ENCODE data around the gene CDKAL1.
A peak's percentile ranks its signal among the peaks of the same experiment; 100 is the strongest.
"Not testable (repeated sequence)": the region's sequence is repeated elsewhere in the genome, so short reads cannot be mapped to it uniquely, and the experiment has no call there.

CDKAL1 gene

GRCh38 chr6:20594299-20594853 lies 60.1 kb downstream of the CDKAL1 start:
- not testable (repeated sequence) for DNase-seq (ENCODE audit: low read depth, low spot score)

DNA sequence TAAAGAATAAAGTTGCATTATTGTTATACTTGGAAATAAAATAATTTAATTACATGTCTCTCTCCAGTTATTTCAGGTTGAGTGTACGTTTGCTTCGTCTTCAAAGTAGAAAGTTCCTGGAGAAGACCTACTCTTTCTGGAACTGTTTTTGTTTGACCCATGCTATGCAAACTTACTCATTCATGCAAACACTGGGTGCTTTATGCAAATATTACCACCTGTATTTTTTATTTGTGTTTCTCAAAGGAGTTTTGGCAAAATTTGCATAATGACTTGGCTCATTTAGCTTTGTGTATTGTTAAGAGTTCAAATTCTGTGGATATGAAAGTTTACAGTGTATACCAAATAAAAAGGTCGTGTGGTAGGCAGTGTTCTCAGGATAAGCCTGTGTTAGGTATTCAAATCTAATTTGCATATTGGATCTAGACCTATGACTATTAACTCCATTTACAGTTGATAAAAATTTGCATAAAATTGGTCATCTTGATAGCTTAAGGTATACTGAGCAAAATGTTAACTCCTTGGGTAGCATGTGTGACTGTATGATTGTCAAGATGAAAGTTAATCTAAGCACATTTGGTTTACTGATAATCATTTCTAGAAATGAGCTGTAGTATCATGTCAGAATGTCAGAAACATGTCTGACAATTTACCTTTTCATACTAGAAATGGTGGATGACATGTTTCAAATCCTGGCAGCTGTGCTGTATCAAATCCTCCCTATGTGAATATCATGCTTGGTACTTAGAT lies 65.2 kb downstream of the CDKAL1 start:
- no peak for DNase-seq (ENCODE audit: low read depth, low spot score)

DNA sequence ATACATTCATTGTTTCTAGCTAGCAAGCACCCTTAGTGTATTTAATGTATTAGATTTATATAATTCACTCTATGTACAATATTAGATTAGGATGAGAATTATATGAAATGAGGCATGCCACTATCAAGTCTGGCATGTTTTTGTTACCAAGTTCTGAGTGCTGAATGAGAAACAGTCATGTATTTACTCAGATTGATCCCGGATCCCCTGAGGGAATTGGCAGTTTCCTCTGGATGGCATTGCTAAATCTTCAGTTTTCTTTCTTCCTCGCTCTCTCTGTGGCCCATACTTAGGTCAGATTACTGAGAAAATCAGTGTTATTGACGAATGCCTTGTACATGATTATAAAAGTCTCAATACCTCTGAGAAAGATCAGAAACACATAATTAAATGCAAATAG lies 66.6 kb downstream of the CDKAL1 start:
- no peak for DNase-seq (ENCODE audit: low read depth, low spot score)

DNA sequence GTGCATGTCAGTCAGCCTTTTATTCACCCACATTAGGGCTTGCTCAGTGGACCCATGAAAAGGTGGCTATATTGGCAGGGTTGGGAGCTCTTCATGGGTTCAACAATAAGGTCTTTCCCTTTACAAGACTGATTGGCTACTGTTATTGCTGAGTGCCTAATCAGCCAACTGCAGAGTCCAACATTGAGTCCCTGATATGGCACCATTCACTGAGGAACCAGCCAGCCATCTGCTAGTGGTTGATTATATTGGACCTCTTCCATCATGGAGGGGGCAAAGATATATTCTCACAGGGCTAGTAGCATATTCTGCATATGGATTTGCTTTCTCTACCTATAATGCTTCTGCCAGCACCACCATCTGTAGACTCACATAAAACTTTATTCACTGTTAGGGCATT lies 69.9 kb downstream of the CDKAL1 start:
- no peak for DNase-seq (ENCODE audit: low read depth, low spot score)

DNA sequence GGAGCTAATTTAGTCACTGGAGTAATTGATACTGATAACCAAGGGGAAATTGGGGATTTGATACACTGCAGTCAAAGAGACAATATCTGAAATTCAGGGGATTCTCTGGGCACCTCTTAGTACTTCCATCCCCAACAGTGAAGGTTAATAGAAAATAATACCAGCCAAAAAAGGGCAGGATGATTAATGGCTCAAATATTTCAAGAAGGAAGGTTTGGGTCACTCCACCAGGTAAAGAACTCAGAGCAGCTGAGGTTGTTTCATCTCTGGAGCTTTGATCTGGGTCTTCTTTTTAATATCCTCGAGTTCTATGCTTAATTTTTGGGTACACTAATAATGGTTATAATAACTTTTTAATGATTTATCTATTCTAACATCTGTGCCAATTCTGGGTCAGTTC lies 70.8 kb downstream of the CDKAL1 start:
- no peak for DNase-seq (ENCODE audit: low read depth, low spot score)

DNA sequence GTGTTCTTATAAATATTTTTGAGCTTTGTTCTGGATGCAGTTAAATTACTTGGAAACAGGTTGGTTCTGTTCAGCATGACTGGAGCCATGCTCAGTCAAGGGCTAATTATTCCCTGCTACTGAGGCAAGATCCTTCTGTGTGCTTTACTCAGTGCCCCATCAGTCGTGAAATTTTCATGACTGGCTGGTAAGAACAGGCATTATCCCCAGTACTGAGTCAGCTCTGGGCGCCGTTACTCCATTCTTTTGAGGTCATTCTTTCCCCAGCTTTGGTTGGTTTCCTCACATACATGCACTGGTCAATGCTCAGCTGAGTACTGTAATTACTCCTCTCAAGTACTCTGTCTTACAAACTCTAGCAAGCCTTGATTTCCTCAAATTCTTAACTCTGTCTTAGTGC lies 71.3 kb downstream of the CDKAL1 start:
- DNase-seq (ENCODE audit: low read depth, low spot score) = peak; percentile 71

- DNase-seq (ENCODE audit: low read depth, low spot score) = no peak
Observed at GRCh38 chr6:20606831-20607230, 72.6 kb downstream of the CDKAL1 start.

GRCh38 chr6:20608356-20608755 lies 74.1 kb downstream of the CDKAL1 start:
- no peak for DNase-seq (ENCODE audit: low read depth, low spot score)

GRCh38 chr6:20608905-20609304 lies 74.6 kb downstream of the CDKAL1 start:
- DNase-seq (ENCODE audit: low read depth, low spot score) = no peak

- DNase-seq (ENCODE audit: low read depth, low spot score) = not testable (repeated sequence)
Observed at GRCh38 chr6:20609924-20610323, 75.7 kb downstream of the CDKAL1 start.

GRCh38 chr6:20610636-20611370 lies 76.5 kb downstream of the CDKAL1 start:
- DNase-seq (ENCODE audit: low read depth, low spot score) = no peak

GRCh38 chr6:20617537-20617936 lies 83.3 kb downstream of the CDKAL1 start:
- not testable (repeated sequence) for DNase-seq (ENCODE audit: low read depth, low spot score)

GRCh38 chr6:20620043-20620442 lies 85.8 kb downstream of the CDKAL1 start:
- no peak for DNase-seq (ENCODE audit: low read depth, low spot score)

DNA sequence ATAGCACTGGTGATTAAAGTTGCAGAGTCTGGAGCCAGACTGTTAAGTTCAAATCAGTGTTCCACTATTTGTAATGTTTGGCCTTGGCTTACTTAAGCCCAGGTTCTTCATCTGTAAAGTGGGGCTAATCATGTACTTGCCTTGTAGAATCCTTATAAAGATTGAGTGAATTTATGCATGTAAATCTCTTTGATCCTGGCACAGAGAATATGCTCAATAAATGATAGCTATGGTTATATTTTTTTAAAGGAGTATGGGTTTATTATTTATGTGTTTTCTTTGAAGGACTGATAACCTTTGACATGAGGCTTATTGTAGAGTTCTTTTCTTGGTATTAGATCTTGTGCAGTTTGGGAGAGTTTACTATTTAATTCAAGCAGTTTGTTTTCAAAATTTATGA lies 89.5 kb downstream of the CDKAL1 start:
- DNase-seq (ENCODE audit: low read depth, low spot score) = no peak

DNA sequence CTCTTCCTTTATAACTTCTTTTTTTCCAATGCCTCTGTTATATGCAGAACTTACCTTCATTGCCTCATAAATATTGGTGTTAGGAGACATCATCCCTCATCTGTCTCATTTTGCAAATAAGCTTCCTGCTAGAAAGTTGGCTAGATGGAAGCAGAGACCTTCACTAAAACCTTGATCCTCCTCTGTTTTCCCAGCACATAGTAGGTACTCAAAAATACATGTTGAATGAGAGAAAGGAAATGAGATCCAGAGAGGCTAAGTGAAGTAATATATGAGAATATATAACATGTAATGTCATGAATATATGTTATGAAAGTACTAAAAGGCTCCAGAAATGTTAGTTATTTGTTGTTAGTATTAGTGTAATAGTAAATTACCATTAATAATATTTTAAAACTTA lies 91.9 kb downstream of the CDKAL1 start:
- DNase-seq (ENCODE audit: low read depth, low spot score) = no peak

DNA sequence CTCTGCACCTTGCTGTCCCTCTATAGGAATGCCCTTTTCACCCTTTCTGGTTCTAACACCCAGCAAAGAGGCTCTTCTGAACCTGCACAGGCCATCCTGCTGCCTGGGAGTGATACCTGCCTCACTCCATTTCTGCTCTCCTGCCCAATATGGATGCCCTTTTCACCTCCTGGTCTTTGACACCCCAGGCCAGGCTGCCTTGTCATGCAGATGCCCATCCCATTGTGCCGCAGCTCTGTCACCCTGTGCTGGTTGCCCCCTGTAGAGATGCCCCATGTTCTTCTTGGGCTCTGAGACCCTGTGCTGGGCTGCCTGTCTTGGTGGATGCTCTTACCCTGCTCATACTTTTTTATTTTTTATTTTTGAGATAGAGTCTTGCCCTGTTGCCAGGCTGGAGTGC lies 95.3 kb downstream of the CDKAL1 start:
- no peak for DNase-seq (ENCODE audit: low read depth, low spot score)

DNA sequence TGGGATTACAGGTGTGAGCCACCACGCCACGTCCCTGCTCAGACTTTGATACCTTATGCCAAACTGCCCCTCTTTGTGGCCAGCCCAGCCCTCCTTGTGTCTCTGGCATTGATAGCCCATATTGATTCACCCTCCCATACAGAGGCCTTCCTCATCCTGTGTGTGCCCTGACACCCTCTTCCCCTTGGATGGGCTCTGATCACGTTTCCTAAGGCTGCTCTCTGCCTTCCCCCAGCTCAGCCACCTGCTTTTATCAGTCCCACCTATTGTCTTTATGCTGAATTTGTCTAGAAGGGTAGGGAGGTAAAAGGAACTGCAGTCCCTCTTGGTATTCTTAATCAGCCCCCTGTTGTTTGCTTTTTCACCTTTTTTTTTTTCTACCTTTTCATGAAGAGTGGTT lies 95.9 kb downstream of the CDKAL1 start:
- DNase-seq (ENCODE audit: low read depth, low spot score) = no peak

- no peak for DNase-seq (ENCODE audit: low read depth, low spot score)
Observed at GRCh38 chr6:20630617-20631548, 96.6 kb downstream of the CDKAL1 start.

- no peak for DNase-seq (ENCODE audit: low read depth, low spot score)
Observed at GRCh38 chr6:20631549-20631924, 97.3 kb downstream of the CDKAL1 start.

- no peak for DNase-seq (ENCODE audit: low read depth, low spot score)
Observed at GRCh38 chr6:20632696-20633095, 98.4 kb downstream of the CDKAL1 start.

DNA sequence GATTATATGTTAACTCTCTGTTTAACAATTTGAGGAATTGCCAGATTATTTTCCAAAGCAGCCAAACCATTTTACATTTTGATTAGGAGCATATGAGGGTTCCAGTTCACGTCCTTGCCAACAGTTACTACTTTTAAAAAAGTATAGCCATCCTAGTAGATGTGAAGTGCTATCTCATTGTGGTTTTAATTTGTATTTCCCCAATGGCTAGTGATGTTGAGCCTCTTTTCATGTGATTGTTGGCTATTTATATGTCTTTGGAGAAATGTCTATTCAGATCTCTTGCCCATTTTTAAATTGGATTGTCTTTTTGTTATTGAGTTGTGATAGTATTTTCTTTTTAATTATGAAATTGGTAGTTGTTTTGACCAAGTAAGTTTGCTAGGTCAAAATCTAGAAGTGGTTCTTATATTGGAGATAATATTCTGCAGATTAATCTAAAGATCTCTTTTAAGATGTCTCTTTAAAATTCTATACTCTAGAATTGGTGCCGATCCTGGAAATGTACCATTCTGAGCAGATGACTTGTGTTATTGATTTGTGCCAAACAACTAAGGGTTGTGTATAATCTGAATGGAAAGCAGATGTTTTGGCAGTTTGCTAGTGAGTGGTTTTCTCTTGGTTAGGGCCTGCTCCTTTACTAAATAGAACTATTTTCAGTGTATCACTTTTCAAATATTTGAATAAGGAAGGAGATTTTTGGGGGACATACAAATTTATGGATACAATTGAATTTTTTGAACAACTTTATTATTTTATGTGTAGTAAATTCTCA lies 99.5 kb downstream of the CDKAL1 start:
- no peak for DNase-seq (ENCODE audit: low read depth, low spot score)

All from astrocyte of the hippocampus (primary cell).